GM12865 (cell line): Measurements from ENCODE around the gene SRSF7.
"Not testable (repeated sequence)": the region's sequence is repeated elsewhere in the genome, so short reads cannot be mapped to it uniquely, and the experiment has no call there.

ENCODE experiments used
- DNase-seq: peaks from one replicate; pipeline ENCODE4 v3.0.0; 2010; ENCODE audit warnings: low read depth
- H3K4me3 ChIP-seq: 2 replicates; pipeline ENCODE4 v1.5.1; 2011; ENCODE audit warnings: mild to moderate bottlenecking, low read depth, low read length, control low read depth
- CTCF ChIP-seq: IDR thresholded peaks from 2 replicates; pipeline ENCODE4 v1.5.1; 2011; ENCODE audit warnings: low read length, control low read depth, low read depth, inconsistent platforms; ENCODE audit not compliant: insufficient read depth; ENCODE audit errors: missing control alignments

SRSF7 gene

GRCh38 chr2:38750891-38751595 lies at the start of gene SRSF7:
Gene SRSF7, minus strand, starts transcription at chr2:38751361. Its CDS starts 105 bp downstream, at chr2:38751256.
- TF ChIP-seq CTCF: no peak

GRCh38 chr2:38797953-38798352 lies 46.8 kb upstream of the SRSF7 start:
- no peak for TF ChIP-seq CTCF
- no peak for DNase-seq
- H3K4me3 ChIP-seq: no peak overlapping the region

More at GRCh38 chr2:38750891-38751595, at the start of gene SRSF7:
- H3K4me3 ChIP-seq: peak within 1 kb of the TSS; percentile 86
- peak; percentile 99 for DNase-seq

GRCh38 chr2:38797250-38797676 lies 46.1 kb upstream of the SRSF7 start:
- no peak overlapping the region for H3K4me3 ChIP-seq
- DNase-seq: no peak
- no peak for TF ChIP-seq CTCF

GRCh38 chr2:38795016-38795415 lies 43.9 kb upstream of the SRSF7 start:
- not testable (repeated sequence) for DNase-seq, H3K4me3 ChIP-seq

GRCh38 chr2:38794235-38794946 lies 43.2 kb upstream of the SRSF7 start:
- DNase-seq: no peak
- H3K4me3 ChIP-seq: no peak overlapping the region
- no peak for TF ChIP-seq CTCF

- DNase-seq: no peak
- no peak overlapping the region for H3K4me3 ChIP-seq
- TF ChIP-seq CTCF: no peak
Measured at GRCh38 chr2:38793511-38793910, 42.4 kb upstream of the SRSF7 start.

- H3K4me3 ChIP-seq: no peak overlapping the region
- no peak for TF ChIP-seq CTCF
- DNase-seq: no peak
Measured at GRCh38 chr2:38792751-38793150, 41.6 kb upstream of the SRSF7 start.

GRCh38 chr2:38792321-38792720 lies 41.2 kb upstream of the SRSF7 start:
- not testable (repeated sequence) for DNase-seq, H3K4me3 ChIP-seq
